Progenitor cell of endocrine pancreas (in vitro differentiated cells): ENCODE results near the gene IL1RAP. TPM values are rescaled to one million over a fixed set of nuclear protein-coding genes. Genes with fewer than 3 reads are reported as not detected.

Source experiments
- DNase-seq: peaks from one replicate; pipeline ENCODE4 v3.0.0; 2021; ENCODE audit warnings: low spot score; ENCODE audit not compliant: unreplicated experiment
- H3K27ac Mint-ChIP-seq: 2 replicates; pipeline ENCODE4 v1.8.0; 2021; ENCODE audit warnings: mild to moderate bottlenecking, moderate library complexity, mixed read lengths
- H3K27me3 Mint-ChIP-seq: 2 replicates; pipeline ENCODE4 v1.8.0; 2021; ENCODE audit warnings: mixed read lengths
- H3K36me3 Mint-ChIP-seq: 2 replicates; pipeline ENCODE4 v1.8.0; 2022; ENCODE audit warnings: mixed read lengths; ENCODE audit not compliant: insufficient read depth
- H3K4me1 Mint-ChIP-seq: 2 replicates; pipeline ENCODE4 v1.8.0; 2021; ENCODE audit warnings: low read depth, mixed read lengths
- H3K4me3 Mint-ChIP-seq: 2 replicates; pipeline ENCODE4 v1.8.0; 2021; ENCODE audit warnings: low read depth, mild to moderate bottlenecking, moderate library complexity, mixed read lengths
- H3K9me3 Mint-ChIP-seq: 2 replicates; pipeline ENCODE4 v1.8.0; 2021; ENCODE audit warnings: low read depth, mixed read lengths
- total RNA-seq: library from RNA; stranded (reverse); gene quantifications from 2 replicates; pipeline ENCODE4 v1.2.1, GENCODE V29; 2021
- TF ChIP-seq, protein P1 (sequence below): fragments of 200-600 bp; sonication (generic); IDR thresholded peaks from one replicate; pipeline ENCODE4 v1.5.0; 2021; ENCODE audit warnings: antibody characterized with exemption, mild to moderate bottlenecking; ENCODE audit not compliant: unreplicated experiment

IL1RAP gene
- total RNA-seq, 1 donor from 2014 or later: 20.0 TPM

DNA sequence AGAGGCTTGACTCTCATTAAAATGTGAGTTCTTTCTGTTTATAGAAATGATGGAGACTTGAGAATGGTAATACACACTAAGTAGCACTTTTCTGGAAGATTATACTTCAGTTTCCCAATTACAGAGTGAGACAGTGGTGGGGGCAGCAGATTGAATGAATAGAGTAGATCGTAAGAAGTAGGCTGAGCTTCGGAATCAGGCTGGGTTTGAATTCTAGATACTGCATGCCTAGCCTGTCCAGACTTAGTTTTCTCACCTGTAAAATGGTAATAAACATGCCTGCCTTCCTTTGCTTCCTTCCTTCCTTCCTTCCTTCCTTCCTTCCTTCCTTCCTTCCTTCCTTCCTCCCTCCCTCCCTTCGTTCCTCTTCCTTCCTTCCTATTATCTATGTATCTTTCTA, 8.1 kb downstream of the IL1RAP start:
- H3K4me1 Mint-ChIP-seq: peaks cover 18% of the 10 kb centered on the region
- H3K4me3 Mint-ChIP-seq: no peak overlapping the region
- TF ChIP-seq, protein P1, sequence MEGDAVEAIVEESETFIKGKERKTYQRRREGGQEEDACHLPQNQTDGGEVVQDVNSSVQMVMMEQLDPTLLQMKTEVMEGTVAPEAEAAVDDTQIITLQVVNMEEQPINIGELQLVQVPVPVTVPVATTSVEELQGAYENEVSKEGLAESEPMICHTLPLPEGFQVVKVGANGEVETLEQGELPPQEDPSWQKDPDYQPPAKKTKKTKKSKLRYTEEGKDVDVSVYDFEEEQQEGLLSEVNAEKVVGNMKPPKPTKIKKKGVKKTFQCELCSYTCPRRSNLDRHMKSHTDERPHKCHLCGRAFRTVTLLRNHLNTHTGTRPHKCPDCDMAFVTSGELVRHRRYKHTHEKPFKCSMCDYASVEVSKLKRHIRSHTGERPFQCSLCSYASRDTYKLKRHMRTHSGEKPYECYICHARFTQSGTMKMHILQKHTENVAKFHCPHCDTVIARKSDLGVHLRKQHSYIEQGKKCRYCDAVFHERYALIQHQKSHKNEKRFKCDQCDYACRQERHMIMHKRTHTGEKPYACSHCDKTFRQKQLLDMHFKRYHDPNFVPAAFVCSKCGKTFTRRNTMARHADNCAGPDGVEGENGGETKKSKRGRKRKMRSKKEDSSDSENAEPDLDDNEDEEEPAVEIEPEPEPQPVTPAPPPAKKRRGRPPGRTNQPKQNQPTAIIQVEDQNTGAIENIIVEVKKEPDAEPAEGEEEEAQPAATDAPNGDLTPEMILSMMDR: no peak
- no peaks in the 10 kb centered on the region for H3K9me3 Mint-ChIP-seq
- H3K27me3 Mint-ChIP-seq: no peaks in the 10 kb centered on the region
- DNase-seq: no peak
- peaks cover 12% of the 10 kb centered on the region for H3K36me3 Mint-ChIP-seq
- no peak overlapping the region for H3K27ac Mint-ChIP-seq

DNA sequence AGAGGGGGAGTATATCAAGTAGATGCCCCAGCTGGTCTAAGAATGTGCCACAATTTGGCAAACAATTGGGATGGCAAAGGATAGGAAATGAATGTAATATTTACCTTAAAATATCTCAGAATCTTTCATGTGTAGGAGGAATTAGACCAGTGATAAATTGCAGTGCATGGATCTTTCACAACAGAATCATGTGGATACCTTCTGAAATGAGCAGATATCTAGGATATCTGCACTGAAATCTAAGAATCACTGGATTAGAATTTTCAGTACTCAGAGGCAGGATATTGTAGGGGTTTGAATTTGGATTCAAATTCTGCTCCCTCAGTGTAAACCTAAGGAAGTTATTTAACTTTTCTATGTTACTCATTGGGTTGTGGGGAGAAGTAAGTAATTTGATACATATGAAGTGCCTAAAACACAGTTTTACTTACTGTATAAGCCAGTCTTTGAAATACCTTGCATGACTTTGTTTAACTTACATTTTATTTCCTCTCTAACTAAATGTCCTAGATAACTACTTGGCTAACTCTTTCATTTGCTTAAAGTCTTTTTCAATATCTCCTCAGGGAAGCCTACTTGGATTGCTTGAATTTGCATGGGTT, 8.8 kb downstream of the IL1RAP start:
- no peak for DNase-seq
- H3K36me3 Mint-ChIP-seq: peaks cover 12% of the 10 kb centered on the region
- peaks cover 24% of the 10 kb centered on the region for H3K4me1 Mint-ChIP-seq
- H3K4me3 Mint-ChIP-seq: no peak overlapping the region
- no peaks in the 10 kb centered on the region for H3K27me3 Mint-ChIP-seq
- H3K27ac Mint-ChIP-seq: no peak overlapping the region
- no peaks in the 10 kb centered on the region for H3K9me3 Mint-ChIP-seq
- TF ChIP-seq, protein P1: no peak

DNA sequence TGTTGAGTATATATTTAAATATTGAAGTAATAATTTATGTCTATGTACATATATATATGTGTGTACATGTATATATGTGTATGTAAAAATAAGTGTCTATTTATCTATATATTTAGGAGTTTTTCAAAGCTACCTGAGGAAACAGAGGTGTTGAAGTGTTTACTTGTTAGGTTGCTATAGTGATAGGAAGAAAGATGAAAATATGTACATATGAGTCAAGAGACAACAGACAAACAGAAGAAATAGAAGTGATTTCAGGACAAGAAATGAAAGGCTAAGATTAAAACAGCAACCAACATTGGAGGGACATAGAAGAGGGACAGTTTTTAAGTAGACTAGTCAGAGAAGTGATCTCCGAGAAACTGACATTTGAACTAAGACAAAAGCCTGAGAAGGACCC, 11.1 kb downstream of the IL1RAP start:
- H3K4me3 Mint-ChIP-seq: no peak overlapping the region
- TF ChIP-seq, protein P1: no peak
- no peak for DNase-seq

DNA sequence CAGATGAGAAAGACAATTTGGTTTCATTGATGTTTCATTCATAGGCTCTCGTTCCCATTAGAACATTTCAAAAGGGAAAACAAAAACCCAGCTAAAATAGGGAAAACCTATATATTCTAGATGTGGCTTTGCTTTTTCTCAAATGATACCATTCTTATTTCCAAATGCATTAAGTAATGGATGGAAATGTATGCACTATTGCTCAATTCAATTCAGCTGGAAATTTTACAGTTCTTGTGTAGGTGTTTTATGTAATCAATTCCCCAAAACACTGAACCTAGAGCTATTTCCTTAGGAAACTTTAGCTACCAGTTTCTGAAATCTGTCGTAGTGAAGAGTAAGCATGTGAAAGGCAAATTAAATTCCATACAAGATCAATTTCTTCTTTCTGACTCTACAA, 11.7 kb downstream of the IL1RAP start:
- Mint-ChIP-seq H3K36me3 (peaks cover 11% of the 10 kb centered on the region), H3K4me1 (peaks cover 26% of the 10 kb centered on the region)

More for the DNA sequence above, 11.1 kb downstream of the IL1RAP start:
- H3K27ac Mint-ChIP-seq: no peak overlapping the region
- H3K27me3 Mint-ChIP-seq: no peaks in the 10 kb centered on the region
- H3K4me1 Mint-ChIP-seq: peaks cover 26% of the 10 kb centered on the region
- no peaks in the 10 kb centered on the region for H3K9me3 Mint-ChIP-seq
- H3K36me3 Mint-ChIP-seq: peaks cover 10% of the 10 kb centered on the region

DNA sequence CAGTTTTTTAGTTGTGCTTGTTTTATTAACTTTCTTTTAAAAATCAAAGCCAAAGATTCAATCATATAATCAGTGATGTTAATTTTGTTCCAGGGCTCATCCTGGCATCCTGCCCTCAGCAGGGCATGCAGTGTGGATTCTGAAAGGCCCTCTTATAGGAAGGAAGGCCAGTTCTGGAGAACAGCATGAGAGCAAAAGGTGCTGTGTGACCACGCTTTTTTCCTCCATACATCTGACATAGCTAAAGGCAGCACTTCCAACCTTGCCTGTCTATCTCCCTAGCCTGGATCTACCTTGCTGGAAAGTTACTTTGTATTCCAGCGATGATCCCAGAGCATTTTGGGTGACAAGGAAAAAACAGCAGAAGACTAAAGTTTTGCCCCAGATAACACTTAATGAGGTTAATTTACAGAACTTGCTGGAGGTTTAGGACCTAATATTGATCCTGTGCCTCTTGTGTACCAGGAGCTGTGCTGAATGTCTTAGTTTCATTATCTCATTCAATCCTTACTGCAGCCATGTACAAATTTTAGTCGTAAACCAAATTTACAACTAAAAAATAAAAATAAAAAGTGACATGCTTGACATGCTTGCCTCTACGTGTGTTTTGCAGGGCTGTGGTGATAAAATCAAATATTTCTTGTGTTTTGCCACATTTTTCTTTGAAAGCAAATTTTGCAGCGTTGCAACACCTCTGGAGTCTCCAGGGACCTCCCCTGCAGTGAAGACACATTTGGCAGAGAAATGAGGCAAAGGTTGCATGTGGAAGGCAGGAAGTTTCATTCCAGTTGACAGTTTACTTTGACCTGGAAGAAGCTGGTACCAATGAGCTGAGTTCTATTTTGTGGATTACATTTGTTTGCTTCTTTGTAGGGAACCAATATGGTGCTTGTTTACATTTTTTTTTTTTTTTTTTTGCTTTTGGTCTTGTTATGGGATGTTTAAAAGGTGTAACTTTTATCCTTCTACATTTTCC, 13.2 kb downstream of the IL1RAP start:
- Mint-ChIP-seq H3K9me3 (no peaks in the 10 kb centered on the region), H3K27me3 (no peaks in the 10 kb centered on the region), H3K27ac (no peak overlapping the region), H3K36me3 (peaks cover 10% of the 10 kb centered on the region), H3K4me1 (peaks cover 26% of the 10 kb centered on the region), H3K4me3 (no peak overlapping the region)
- TF ChIP-seq, protein P1: no peak
- no peak for DNase-seq

More for the DNA sequence above, 11.7 kb downstream of the IL1RAP start:
- H3K27me3 Mint-ChIP-seq: no peaks in the 10 kb centered on the region
- TF ChIP-seq, protein P1: no peak
- no peak overlapping the region for H3K27ac Mint-ChIP-seq
- no peak for DNase-seq
- no peaks in the 10 kb centered on the region for H3K9me3 Mint-ChIP-seq
- H3K4me3 Mint-ChIP-seq: no peak overlapping the region
